MG63 (cell line): ENCODE measurements around the gene FAAH. TPM values are rescaled to one million over a fixed set of nuclear protein-coding genes. Genes with fewer than 3 reads are reported as not detected.

Experiments used
- DNase-seq: peaks from one replicate; pipeline ENCODE4 v3.0.0-alpha.2; 2020
- H3K27me3 ChIP-seq: fragments of 250-450 bp; sonication (Bioruptor Pico); 2 replicates; pipeline ENCODE4 v1.5.1; 2020; ENCODE audit warnings: mild to moderate bottlenecking, moderate library complexity
- H3K36me3 ChIP-seq: fragments of 250-450 bp; sonication (Bioruptor Pico); 2 replicates; pipeline ENCODE4 v1.5.1; 2020; ENCODE audit warnings: mild to moderate bottlenecking, moderate library complexity
- H3K4me3 ChIP-seq: fragments of 250-450 bp; sonication (Bioruptor Pico); 2 replicates; pipeline ENCODE4 v1.5.1; 2020; ENCODE audit warnings: mild to moderate bottlenecking, moderate library complexity
- H3K9me3 ChIP-seq: fragments of 250-450 bp; sonication (Bioruptor Pico); 2 replicates; pipeline ENCODE4 v1.5.1; 2020; ENCODE audit warnings: mild to moderate bottlenecking, moderate library complexity
- total RNA-seq: library from RNA; depleted of rRNA; stranded (reverse); fragments of >200 nt; shearing (Covaris generic); gene quantifications from 2 replicates; pipeline ENCODE4 v1.2.3, GENCODE V29; 2014; ENCODE audit warnings: low replicate concordance

The FAAH gene
- total RNA-seq, 1 experiment from 2014 or later: 0.16 TPM

GRCh38 chr1:46410156-46411009, 16.3 kb downstream of the FAAH start:
- peak; percentile 43 for DNase-seq
- Histone ChIP-seq H3K9me3 (no peaks in the 10 kb centered on the region), H3K4me3 (no peak overlapping the region), H3K27me3 (no peaks in the 10 kb centered on the region), H3K36me3 (no peaks in the 10 kb centered on the region)

- Histone ChIP-seq H3K27me3 (no peaks in the 10 kb centered on the region), H3K9me3 (no peaks in the 10 kb centered on the region), H3K4me3 (no peak overlapping the region), H3K36me3 (no peaks in the 10 kb centered on the region)
- no peak for DNase-seq
These were observed 16.9 kb downstream of the FAAH start for GRCh38 chr1:46411010-46411405.

- H3K4me3 ChIP-seq: no peak overlapping the region
- DNase-seq: no peak
- no peaks in the 10 kb centered on the region for H3K9me3 ChIP-seq
- no peaks in the 10 kb centered on the region for H3K36me3 ChIP-seq
- H3K27me3 ChIP-seq: no peaks in the 10 kb centered on the region
These were observed 17.7 kb downstream of the FAAH start for GRCh38 chr1:46411601-46412341.

GRCh38 chr1:46412893-46413595, 18.9 kb downstream of the FAAH start:
- H3K4me3 ChIP-seq: no peak overlapping the region
- no peaks in the 10 kb centered on the region for H3K27me3 ChIP-seq
- H3K9me3 ChIP-seq: no peaks in the 10 kb centered on the region
- DNase-seq: no peak
- no peaks in the 10 kb centered on the region for H3K36me3 ChIP-seq

GRCh38 chr1:46413596-46413985, 19.5 kb downstream of the FAAH start:
- no peak for DNase-seq
- H3K4me3 ChIP-seq: no peak overlapping the region
- no peaks in the 10 kb centered on the region for H3K9me3 ChIP-seq
- H3K36me3 ChIP-seq: no peaks in the 10 kb centered on the region
- H3K27me3 ChIP-seq: no peaks in the 10 kb centered on the region

GRCh38 chr1:46415514-46415913, 21.4 kb downstream of the FAAH start:
- H3K36me3 ChIP-seq: no peaks in the 10 kb centered on the region
- no peak overlapping the region for H3K4me3 ChIP-seq
- H3K27me3 ChIP-seq: no peaks in the 10 kb centered on the region
- no peak for DNase-seq
- no peaks in the 10 kb centered on the region for H3K9me3 ChIP-seq

- H3K27me3 ChIP-seq: no peaks in the 10 kb centered on the region
- H3K9me3 ChIP-seq: no peaks in the 10 kb centered on the region
- no peak for DNase-seq
- no peak overlapping the region for H3K4me3 ChIP-seq
- no peaks in the 10 kb centered on the region for H3K36me3 ChIP-seq
These were observed 24.9 kb downstream of the FAAH start for GRCh38 chr1:46418976-46419375.

- no peaks in the 10 kb centered on the region for H3K36me3 ChIP-seq
- H3K27me3 ChIP-seq: no peaks in the 10 kb centered on the region
- H3K4me3 ChIP-seq: no peak overlapping the region
- H3K9me3 ChIP-seq: no peaks in the 10 kb centered on the region
- no peak for DNase-seq
These were observed 26.4 kb downstream of the FAAH start for GRCh38 chr1:46420533-46420915.

- H3K4me3 ChIP-seq: no peak overlapping the region
- no peaks in the 10 kb centered on the region for H3K27me3 ChIP-seq
- no peaks in the 10 kb centered on the region for H3K9me3 ChIP-seq
- DNase-seq: no peak
- no peaks in the 10 kb centered on the region for H3K36me3 ChIP-seq
These were observed 27.6 kb downstream of the FAAH start for GRCh38 chr1:46421739-46422138.

GRCh38 chr1:46422261-46422871, 28.2 kb downstream of the FAAH start:
- Histone ChIP-seq H3K27me3 (no peaks in the 10 kb centered on the region), H3K4me3 (no peak overlapping the region), H3K9me3 (no peaks in the 10 kb centered on the region), H3K36me3 (no peaks in the 10 kb centered on the region)
- DNase-seq: no peak

GRCh38 chr1:46423574-46424240, 29.6 kb downstream of the FAAH start:
- Histone ChIP-seq H3K4me3 (no peak overlapping the region), H3K36me3 (no peaks in the 10 kb centered on the region), H3K27me3 (no peaks in the 10 kb centered on the region), H3K9me3 (no peaks in the 10 kb centered on the region)
- DNase-seq: no peak

- H3K27me3 ChIP-seq: no peaks in the 10 kb centered on the region
- no peak for DNase-seq
- H3K9me3 ChIP-seq: no peaks in the 10 kb centered on the region
- no peaks in the 10 kb centered on the region for H3K36me3 ChIP-seq
- H3K4me3 ChIP-seq: no peak overlapping the region
These were observed 30.6 kb downstream of the FAAH start for GRCh38 chr1:46424730-46425129.

GRCh38 chr1:46425726-46426125, 31.6 kb downstream of the FAAH start:
- H3K27me3 ChIP-seq: no peaks in the 10 kb centered on the region
- H3K9me3 ChIP-seq: no peaks in the 10 kb centered on the region
- no peak overlapping the region for H3K4me3 ChIP-seq
- no peaks in the 10 kb centered on the region for H3K36me3 ChIP-seq
- DNase-seq: no peak

- no peak for DNase-seq
- H3K4me3 ChIP-seq: no peak overlapping the region
- H3K36me3 ChIP-seq: no peaks in the 10 kb centered on the region
- H3K27me3 ChIP-seq: no peaks in the 10 kb centered on the region
- no peaks in the 10 kb centered on the region for H3K9me3 ChIP-seq
These were observed 33.4 kb downstream of the FAAH start for GRCh38 chr1:46427541-46427940.

- H3K9me3 ChIP-seq: no peaks in the 10 kb centered on the region
- DNase-seq: no peak
- H3K36me3 ChIP-seq: no peaks in the 10 kb centered on the region
- no peak overlapping the region for H3K4me3 ChIP-seq
- H3K27me3 ChIP-seq: no peaks in the 10 kb centered on the region
These were observed 35.3 kb downstream of the FAAH start for GRCh38 chr1:46429436-46429835.

GRCh38 chr1:46431695-46432094, 37.6 kb downstream of the FAAH start:
- Histone ChIP-seq H3K27me3 (no peaks in the 10 kb centered on the region), H3K36me3 (no peaks in the 10 kb centered on the region), H3K4me3 (no peak overlapping the region), H3K9me3 (no peaks in the 10 kb centered on the region)
- no peak for DNase-seq
